Memory B cell (primary cell): Measurements from ENCODE around the gene UGT1A1.

ENCODE experiments used
- ATAC-seq: fragments of 150-1000 bp; cut with Tn5 transposase; 2 replicates; pipeline ENCODE4 v1.10.0; 2021; ENCODE audit warnings: low read depth, mild to moderate bottlenecking, moderate library complexity
- DNase-seq, 2 donors: peaks; one replicate each; pipeline ENCODE4 v3.0.0; 2022; ENCODE audit warnings: low spot score in 2 of 2
- H3K27ac Mint-ChIP-seq: one replicate; pipeline ENCODE4 v1.8.0; 2022; ENCODE audit warnings: mild to moderate bottlenecking, moderate library complexity, mixed read lengths
- H3K27me3 Mint-ChIP-seq: one replicate; pipeline ENCODE4 v1.8.0; 2022; ENCODE audit warnings: mixed read lengths
- H3K36me3 Mint-ChIP-seq: one replicate; pipeline ENCODE4 v1.8.0; 2022; ENCODE audit warnings: mild to moderate bottlenecking, mixed read lengths
- H3K4me1 Mint-ChIP-seq: one replicate; pipeline ENCODE4 v1.8.0; 2022; ENCODE audit warnings: mixed read lengths
- H3K4me3 Mint-ChIP-seq: one replicate; pipeline ENCODE4 v1.8.0; 2022; ENCODE audit warnings: mild to moderate bottlenecking, moderate library complexity, mixed read lengths
- H3K9me3 Mint-ChIP-seq: one replicate; pipeline ENCODE4 v1.8.0; 2022; ENCODE audit warnings: mixed read lengths

The UGT1A1 gene

GRCh38 chr2:233820774-233821105, 60.7 kb downstream of the UGT1A1 start:
- Mint-ChIP-seq H3K36me3 (no peaks in the 10 kb centered on the region), H3K27ac (no peak overlapping the region), H3K4me1 (no peaks in the 10 kb centered on the region), H3K9me3 (no peaks in the 10 kb centered on the region), H3K27me3 (peaks cover 11% of the 10 kb centered on the region), H3K4me3 (no peak overlapping the region)
- DNase-seq (no peak), ATAC-seq (no peak)

GRCh38 chr2:233821196-233821595, 61.1 kb downstream of the UGT1A1 start:
- Mint-ChIP-seq H3K36me3 (no peaks in the 10 kb centered on the region), H3K27ac (no peak overlapping the region), H3K27me3 (peaks cover 11% of the 10 kb centered on the region), H3K4me1 (no peaks in the 10 kb centered on the region), H3K9me3 (no peaks in the 10 kb centered on the region), H3K4me3 (no peak overlapping the region)
- ATAC-seq, result no peak
- DNase-seq, result no peak

GRCh38 chr2:233821709-233822100, 61.6 kb downstream of the UGT1A1 start:
- Mint-ChIP-seq H3K9me3 (peaks cover under 1% of the 10 kb centered on the region), H3K27ac (no peak overlapping the region), H3K4me1 (no peaks in the 10 kb centered on the region), H3K4me3 (no peak overlapping the region), H3K36me3 (no peaks in the 10 kb centered on the region), H3K27me3 (peaks cover 12% of the 10 kb centered on the region)
- no peak for DNase-seq
- no peak for ATAC-seq

GRCh38 chr2:233822101-233822771, 62.2 kb downstream of the UGT1A1 start:
- DNase-seq, result no peak
- peaks cover 2% of the 10 kb centered on the region for H3K4me1 Mint-ChIP-seq
- H3K27me3 Mint-ChIP-seq, result peaks cover 13% of the 10 kb centered on the region
- H3K36me3 Mint-ChIP-seq, result no peaks in the 10 kb centered on the region
- peaks cover 2% of the 10 kb centered on the region for H3K9me3 Mint-ChIP-seq
- H3K27ac Mint-ChIP-seq, result no peak overlapping the region
- no peak overlapping the region for H3K4me3 Mint-ChIP-seq
- no peak for ATAC-seq
